Left ventricle myocardium inferior (tissue), 1 donor: Measurements from ENCODE around the gene RYR2. TPM values are rescaled to one million over a fixed set of nuclear protein-coding genes. Genes with fewer than 3 reads are reported as not detected.

Experiments
- DNase-seq: peaks from one replicate; pipeline ENCODE4 v3.0.0-alpha.2; 2020
- H3K27ac ChIP-seq: fragments of 200-600 bp; replicated peaks from 2 replicates; pipeline ENCODE4 v1.8.0; 2021
- H3K27me3 ChIP-seq: fragments of 200-600 bp; 2 replicates; pipeline ENCODE4 v1.8.0; 2021; ENCODE audit warnings: low read depth
- H3K36me3 ChIP-seq: fragments of 200-600 bp; 2 replicates; pipeline ENCODE4 v1.8.0; 2021
- H3K4me1 ChIP-seq: fragments of 200-600 bp; 2 replicates; pipeline ENCODE4 v1.8.0; 2021
- H3K4me3 ChIP-seq: fragments of 200-600 bp; 2 replicates; pipeline ENCODE4 v1.8.0; 2021; ENCODE audit warnings: mild to moderate bottlenecking, moderate library complexity
- H3K9me3 ChIP-seq: fragments of 200-600 bp; replicated peaks from 2 replicates; pipeline ENCODE4 v1.8.0; 2021
- intact Hi-C: fragments of 100-400 bp; cut with micrococcal nuclease; formaldehyde crosslinking; loops from one replicate; pipeline ENCODE4 v1.11.0; 2022
- total RNA-seq: library from RNA; stranded (reverse); fragmentation: NEBNext Ultra II Directional; extraction: Animal tissue kit (Norgen Biotek cat#: 25700); gene quantifications from one replicate; pipeline ENCODE4 v1.2.1, GENCODE V29; 2021
- TF ChIP-seq, protein P1 (sequence below): fragments of 200-600 bp; IDR thresholded peaks from 2 replicates; pipeline ENCODE4 v1.8.0; 2021; ENCODE audit warnings: antibody characterized with exemption, mild to moderate bottlenecking, borderline replicate concordance
- donor health status: DM: no; HTN: yes; CAD: no; lungs with severe emphysema.

Gene RYR2
- total RNA-seq, 1 donor from 2014 or later: 783 TPM

GRCh38 chr1:237685551-237685950 is 643.6 kb downstream of the RYR2 start:
- TF ChIP-seq, protein P1, sequence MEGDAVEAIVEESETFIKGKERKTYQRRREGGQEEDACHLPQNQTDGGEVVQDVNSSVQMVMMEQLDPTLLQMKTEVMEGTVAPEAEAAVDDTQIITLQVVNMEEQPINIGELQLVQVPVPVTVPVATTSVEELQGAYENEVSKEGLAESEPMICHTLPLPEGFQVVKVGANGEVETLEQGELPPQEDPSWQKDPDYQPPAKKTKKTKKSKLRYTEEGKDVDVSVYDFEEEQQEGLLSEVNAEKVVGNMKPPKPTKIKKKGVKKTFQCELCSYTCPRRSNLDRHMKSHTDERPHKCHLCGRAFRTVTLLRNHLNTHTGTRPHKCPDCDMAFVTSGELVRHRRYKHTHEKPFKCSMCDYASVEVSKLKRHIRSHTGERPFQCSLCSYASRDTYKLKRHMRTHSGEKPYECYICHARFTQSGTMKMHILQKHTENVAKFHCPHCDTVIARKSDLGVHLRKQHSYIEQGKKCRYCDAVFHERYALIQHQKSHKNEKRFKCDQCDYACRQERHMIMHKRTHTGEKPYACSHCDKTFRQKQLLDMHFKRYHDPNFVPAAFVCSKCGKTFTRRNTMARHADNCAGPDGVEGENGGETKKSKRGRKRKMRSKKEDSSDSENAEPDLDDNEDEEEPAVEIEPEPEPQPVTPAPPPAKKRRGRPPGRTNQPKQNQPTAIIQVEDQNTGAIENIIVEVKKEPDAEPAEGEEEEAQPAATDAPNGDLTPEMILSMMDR: no peak
- intact Hi-C loops: no loop called here
- Histone ChIP-seq H3K4me1 (peaks cover 77% of the 10 kb centered on the region), H3K9me3 (no peaks in the 10 kb centered on the region), H3K36me3 (peaks cover 21% of the 10 kb centered on the region), H3K27ac (peak overlapping the region; percentile 27), H3K27me3 (no peaks in the 10 kb centered on the region), H3K4me3 (no peak overlapping the region)
- no peak for DNase-seq

DNA sequence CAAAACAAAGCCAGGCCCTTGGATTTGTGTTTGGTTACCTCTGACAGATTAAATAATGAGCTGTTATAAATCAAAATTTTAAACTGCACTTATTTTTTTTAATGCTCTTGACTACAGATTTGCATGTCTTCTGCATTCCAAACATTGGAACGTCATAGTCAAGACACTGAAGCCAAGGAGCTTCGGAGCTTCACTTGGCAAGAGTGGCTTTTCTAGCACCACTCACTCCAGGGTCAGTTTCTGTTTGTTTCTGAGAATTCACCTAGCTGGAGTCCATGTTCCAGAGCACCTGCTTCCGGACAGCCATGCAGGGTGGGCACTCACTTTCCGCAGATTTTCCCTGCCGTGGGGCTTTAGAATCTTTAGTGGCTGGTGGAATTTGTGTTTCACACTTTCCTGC is 645.8 kb downstream of the RYR2 start:
- no peaks in the 10 kb centered on the region for H3K9me3 ChIP-seq
- no peak overlapping the region for H3K27ac ChIP-seq
- H3K27me3 ChIP-seq: no peaks in the 10 kb centered on the region
- H3K4me3 ChIP-seq: no peak overlapping the region
- intact Hi-C loops: no loop called here
- peaks cover under 1% of the 10 kb centered on the region for H3K36me3 ChIP-seq
- DNase-seq: no peak
- TF ChIP-seq, protein P1: no peak
- peaks cover 82% of the 10 kb centered on the region for H3K4me1 ChIP-seq

- Histone ChIP-seq H3K4me1 (peaks cover 88% of the 10 kb centered on the region), H3K27ac (peak overlapping the region; percentile 3), H3K36me3 (no peaks in the 10 kb centered on the region), H3K4me3 (no peak overlapping the region), H3K9me3 (no peaks in the 10 kb centered on the region), H3K27me3 (no peaks in the 10 kb centered on the region)
- TF ChIP-seq, protein P1: no peak
- DNase-seq: no peak
- intact Hi-C loops: no loop called here
Observed at GRCh38 chr1:237690656-237691055, 648.7 kb downstream of the RYR2 start.

- no peaks in the 10 kb centered on the region for H3K36me3 ChIP-seq
- DNase-seq: no peak
- H3K4me1 ChIP-seq: peaks cover 95% of the 10 kb centered on the region
- no peaks in the 10 kb centered on the region for H3K27me3 ChIP-seq
- intact Hi-C loops: no loop called here
- H3K4me3 ChIP-seq: no peak overlapping the region
- TF ChIP-seq, protein P1: no peak
- H3K27ac ChIP-seq: no peak overlapping the region
- no peaks in the 10 kb centered on the region for H3K9me3 ChIP-seq
Observed at GRCh38 chr1:237692255-237692654, 650.3 kb downstream of the RYR2 start.

DNA sequence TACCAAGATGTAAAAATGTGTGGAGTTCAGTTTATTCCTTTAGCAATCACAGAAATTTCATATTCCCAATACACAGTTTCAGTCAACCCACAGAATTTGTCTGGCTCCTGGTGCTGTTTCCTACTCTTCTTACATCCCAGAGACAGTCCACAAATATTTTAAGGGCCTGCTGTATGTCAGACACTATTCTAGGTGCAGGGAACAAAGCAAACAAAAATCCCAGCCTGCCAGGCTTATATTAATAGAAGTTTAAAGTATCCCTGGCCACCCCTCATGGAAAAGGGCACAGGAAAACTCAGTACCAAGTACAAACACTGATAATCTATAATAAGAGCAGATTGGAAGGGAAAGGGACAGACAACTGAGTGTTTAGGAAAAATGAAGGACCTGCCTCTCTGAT is 653.9 kb downstream of the RYR2 start:
- DNase-seq: no peak
- H3K36me3 ChIP-seq: no peaks in the 10 kb centered on the region
- intact Hi-C loops: no loop called here
- H3K27me3 ChIP-seq: no peaks in the 10 kb centered on the region
- no peak overlapping the region for H3K4me3 ChIP-seq
- no peaks in the 10 kb centered on the region for H3K9me3 ChIP-seq
- H3K27ac ChIP-seq: peak overlapping the region; percentile 79
- H3K4me1 ChIP-seq: peaks cover 92% of the 10 kb centered on the region
- TF ChIP-seq, protein P1: no peak

- Histone ChIP-seq H3K27ac (no peak overlapping the region), H3K27me3 (no peaks in the 10 kb centered on the region), H3K4me3 (no peak overlapping the region), H3K4me1 (peaks cover 77% of the 10 kb centered on the region), H3K36me3 (peaks cover 3% of the 10 kb centered on the region), H3K9me3 (no peaks in the 10 kb centered on the region)
- TF ChIP-seq, protein P1: no peak
- DNase-seq: no peak
- intact Hi-C loops: no loop called here
Observed at GRCh38 chr1:237700181-237700580, 658.2 kb downstream of the RYR2 start.
